OCI-LY1 (cell line): ENCODE measurements around the gene DRAM1.

Experiments used
- H2AFZ ChIP-seq: fragments of 200-600 bp; sonication (generic), shearing (Covaris generic); 2 replicates; pipeline ENCODE4 v1.6.0; 2014; ENCODE audit warnings: antibody characterized with exemption, mild to moderate bottlenecking, low read length
- H3F3A ChIP-seq: fragments of 200-600 bp; sonication (generic), shearing (Covaris generic); 2 replicates; pipeline ENCODE4 v1.6.0; 2014; ENCODE audit warnings: mild to moderate bottlenecking, antibody characterized with exemption, low read length, moderate library complexity; ENCODE audit not compliant: insufficient read depth
- H3K27ac ChIP-seq: fragments of 200-600 bp; sonication (generic); 2 replicates; pipeline ENCODE4 v1.5.1; 2014; ENCODE audit warnings: low read length, mixed run types, mild to moderate bottlenecking, low read depth; ENCODE audit not compliant: poor library complexity, severe bottlenecking
- H3K27me3 ChIP-seq: fragments of 200-600 bp; sonication (generic); 2 replicates; pipeline ENCODE4 v1.6.0; 2014; ENCODE audit warnings: antibody characterized with exemption, mild to moderate bottlenecking, low read length, moderate library complexity; ENCODE audit not compliant: insufficient read depth
- H3K36me3 ChIP-seq: fragments of 200-600 bp; sonication (generic); 2 replicates; pipeline ENCODE4 v1.6.1; 2014; ENCODE audit warnings: mild to moderate bottlenecking, antibody characterized with exemption, low read length, moderate library complexity, mixed read lengths; ENCODE audit not compliant: insufficient read depth
- H3K4me1 ChIP-seq: fragments of 200-600 bp; sonication (generic); 2 replicates; pipeline ENCODE4 v1.5.1; 2014; ENCODE audit warnings: mild to moderate bottlenecking, low read length, moderate library complexity; ENCODE audit not compliant: insufficient read depth, severe bottlenecking
- H3K4me2 ChIP-seq: fragments of 200-600 bp; sonication (generic), shearing (Covaris generic); 2 replicates; pipeline ENCODE4 v1.6.1; 2014; ENCODE audit warnings: low read length
- H3K4me3 ChIP-seq: fragments of 200-600 bp; sonication (generic); 2 replicates; pipeline ENCODE4 v1.5.1; 2014; ENCODE audit warnings: low read length, low read depth, mild to moderate bottlenecking, mixed read lengths; ENCODE audit not compliant: poor library complexity, severe bottlenecking
- H3K79me2 ChIP-seq: fragments of 200-600 bp; shearing (Covaris generic); 2 replicates; pipeline ENCODE4 v1.6.1; 2016; ENCODE audit warnings: mixed run types, low read length, mixed read lengths; ENCODE audit not compliant: insufficient read depth
- H3K9ac ChIP-seq: fragments of 200-600 bp; sonication (generic), shearing (Covaris generic); 2 replicates; pipeline ENCODE4 v1.6.1; 2014; ENCODE audit warnings: mild to moderate bottlenecking, low read length, mixed read lengths
- H3K9me2 ChIP-seq: fragments of 200-600 bp; sonication (generic), shearing (Covaris generic); 2 replicates; pipeline ENCODE4 v1.6.1; 2014; ENCODE audit warnings: low read depth, mild to moderate bottlenecking, low read length, mixed read lengths
- H3K9me3 ChIP-seq: fragments of 200-600 bp; shearing (Covaris generic); 2 replicates; pipeline ENCODE4 v1.6.1; 2014; ENCODE audit warnings: low read length, mixed read lengths
- H4K20me1 ChIP-seq: fragments of 200-600 bp; sonication (generic), shearing (Covaris generic); 2 replicates; pipeline ENCODE4 v1.6.0; 2016; ENCODE audit warnings: mild to moderate bottlenecking, low read length; ENCODE audit not compliant: insufficient read depth
- EZH2 ChIP-seq: fragments of 200-600 bp; sonication (generic), shearing (Covaris generic); IDR thresholded peaks from 2 replicates; pipeline ENCODE4 v1.8.0; 2017; ENCODE audit warnings: borderline replicate concordance, mixed run types, mild to moderate bottlenecking, antibody characterized with exemption, low read length, moderate library complexity, mixed read lengths
- TF ChIP-seq, protein P1 (sequence below): fragments of 200-600 bp; sonication (generic), shearing (Covaris generic); IDR thresholded peaks from 2 replicates; pipeline ENCODE4 v1.5.1; 2017; ENCODE audit warnings: mild to moderate bottlenecking, antibody characterized with exemption, low read length, moderate library complexity, mixed read lengths

Gene DRAM1

DNA sequence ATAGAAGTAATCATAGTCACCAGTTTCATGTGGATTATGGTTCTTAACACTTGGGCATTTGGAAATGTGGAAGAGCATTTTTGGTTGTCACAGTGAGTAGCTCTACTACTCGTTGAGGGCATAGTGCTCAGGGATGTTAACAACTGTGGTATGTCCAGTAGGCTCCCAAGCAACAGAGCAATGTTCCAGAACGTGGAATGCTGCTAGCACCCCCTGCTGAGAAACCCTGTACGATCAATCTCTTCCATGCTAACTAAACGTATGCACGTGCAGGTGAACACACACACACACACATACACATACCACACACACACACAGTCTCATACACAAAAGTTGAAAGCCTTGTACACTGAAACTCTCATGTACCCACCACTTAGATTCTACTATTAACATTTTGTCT is 30.1 kb upstream of the DRAM1 start:
- H3K27me3 ChIP-seq, result no peaks in the 10 kb centered on the region
- H3K4me1 ChIP-seq, result no peaks in the 10 kb centered on the region
- no peak overlapping the region for H3K4me2 ChIP-seq
- no peaks in the 10 kb centered on the region for H3K36me3 ChIP-seq
- no peaks in the 10 kb centered on the region for H3K9me3 ChIP-seq
- H3K79me2 ChIP-seq, result no peaks in the 10 kb centered on the region
- no peak overlapping the region for H3K27ac ChIP-seq
- TF ChIP-seq, protein P1, sequence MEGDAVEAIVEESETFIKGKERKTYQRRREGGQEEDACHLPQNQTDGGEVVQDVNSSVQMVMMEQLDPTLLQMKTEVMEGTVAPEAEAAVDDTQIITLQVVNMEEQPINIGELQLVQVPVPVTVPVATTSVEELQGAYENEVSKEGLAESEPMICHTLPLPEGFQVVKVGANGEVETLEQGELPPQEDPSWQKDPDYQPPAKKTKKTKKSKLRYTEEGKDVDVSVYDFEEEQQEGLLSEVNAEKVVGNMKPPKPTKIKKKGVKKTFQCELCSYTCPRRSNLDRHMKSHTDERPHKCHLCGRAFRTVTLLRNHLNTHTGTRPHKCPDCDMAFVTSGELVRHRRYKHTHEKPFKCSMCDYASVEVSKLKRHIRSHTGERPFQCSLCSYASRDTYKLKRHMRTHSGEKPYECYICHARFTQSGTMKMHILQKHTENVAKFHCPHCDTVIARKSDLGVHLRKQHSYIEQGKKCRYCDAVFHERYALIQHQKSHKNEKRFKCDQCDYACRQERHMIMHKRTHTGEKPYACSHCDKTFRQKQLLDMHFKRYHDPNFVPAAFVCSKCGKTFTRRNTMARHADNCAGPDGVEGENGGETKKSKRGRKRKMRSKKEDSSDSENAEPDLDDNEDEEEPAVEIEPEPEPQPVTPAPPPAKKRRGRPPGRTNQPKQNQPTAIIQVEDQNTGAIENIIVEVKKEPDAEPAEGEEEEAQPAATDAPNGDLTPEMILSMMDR, result no peak
- TF ChIP-seq EZH2, result no peak
- no peaks in the 10 kb centered on the region for H3F3A ChIP-seq
- H3K4me3 ChIP-seq, result no peak overlapping the region
- no peaks in the 10 kb centered on the region for H4K20me1 ChIP-seq
- H2AFZ ChIP-seq, result no peak overlapping the region
- H3K9ac ChIP-seq, result no peak overlapping the region
- no peaks in the 10 kb centered on the region for H3K9me2 ChIP-seq

DNA sequence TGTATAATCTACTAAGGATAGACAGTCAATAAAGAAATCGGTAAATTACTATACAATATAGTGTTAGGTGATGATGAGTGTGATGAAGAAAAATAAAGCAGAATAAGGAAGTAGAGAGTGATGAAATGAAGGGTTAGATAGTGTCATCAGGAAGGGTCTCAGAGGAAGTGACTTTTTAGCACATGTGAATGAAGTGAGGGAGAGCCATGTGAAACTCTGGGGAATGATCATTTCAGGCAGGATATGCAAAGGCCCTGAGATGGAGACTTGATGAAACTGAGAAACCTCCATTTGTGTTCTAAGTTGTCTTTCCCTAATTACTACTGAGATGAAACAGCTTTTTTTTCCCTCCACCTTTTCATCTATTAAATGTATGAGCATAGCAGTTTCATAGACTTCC is 27.2 kb upstream of the DRAM1 start:
- TF ChIP-seq, protein P1, result no peak
- TF ChIP-seq EZH2, result no peak

DNA sequence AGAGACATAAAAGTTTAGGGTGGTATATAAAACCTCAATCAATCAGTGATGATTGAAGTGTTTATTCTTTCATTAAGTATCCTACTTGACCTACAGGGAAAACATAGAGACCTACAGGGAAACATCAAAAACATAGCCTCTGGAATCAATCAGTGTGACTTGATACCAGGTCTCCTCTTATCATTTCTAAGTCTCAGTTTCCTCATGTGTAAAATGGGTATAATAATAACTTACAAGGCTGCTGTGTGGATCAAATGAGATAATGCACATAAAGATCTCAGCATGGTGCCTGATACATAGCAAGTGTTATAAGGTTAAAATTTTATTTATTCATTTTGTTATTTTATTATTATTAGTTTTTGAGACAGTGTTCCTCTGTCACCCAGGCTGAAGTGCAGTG is 24.4 kb upstream of the DRAM1 start:
- no peak overlapping the region for H2AFZ ChIP-seq
- peaks cover 11% of the 10 kb centered on the region for H3K4me1 ChIP-seq
- no peaks in the 10 kb centered on the region for H3F3A ChIP-seq
- H3K4me3 ChIP-seq, result no peak overlapping the region
- H3K27me3 ChIP-seq, result no peaks in the 10 kb centered on the region
- no peak for TF ChIP-seq EZH2
- TF ChIP-seq, protein P1, result no peak
- no peaks in the 10 kb centered on the region for H3K9me3 ChIP-seq
- H3K27ac ChIP-seq, result no peak overlapping the region
- H3K4me2 ChIP-seq, result no peak overlapping the region
- no peaks in the 10 kb centered on the region for H3K36me3 ChIP-seq
- H4K20me1 ChIP-seq, result no peaks in the 10 kb centered on the region
- no peak overlapping the region for H3K9ac ChIP-seq
- H3K9me2 ChIP-seq, result no peaks in the 10 kb centered on the region
- no peaks in the 10 kb centered on the region for H3K79me2 ChIP-seq

More for the DNA sequence above, 27.2 kb upstream of the DRAM1 start:
- Histone ChIP-seq H3K4me3 (no peak overlapping the region), H4K20me1 (no peaks in the 10 kb centered on the region), H2AFZ (no peak overlapping the region), H3K36me3 (no peaks in the 10 kb centered on the region), H3F3A (no peaks in the 10 kb centered on the region), H3K4me1 (peaks cover 9% of the 10 kb centered on the region), H3K9me2 (no peaks in the 10 kb centered on the region), H3K9ac (no peak overlapping the region), H3K4me2 (no peak overlapping the region), H3K27ac (no peak overlapping the region), H3K79me2 (no peaks in the 10 kb centered on the region), H3K9me3 (no peaks in the 10 kb centered on the region), H3K27me3 (no peaks in the 10 kb centered on the region)
